SK-N-SH (cell line): ENCODE results near the gene ZNF384. TPM values are rescaled to one million over a fixed set of nuclear protein-coding genes. Genes with fewer than 3 reads are reported as not detected.

Experiments used
- CTCF ChIA-PET: fragments of 300-600, 350-600 bp; formaldehyde crosslinking; extraction: SDS; loops from one replicate; lab custom pipeline; 2021; lab: Yijun Ruan, JAX
- POLR2A ChIA-PET: fragments of 350-600 bp; sonication (Branson Sonifier 250); formaldehyde crosslinking; extraction: SDS; loops from one replicate; lab custom pipeline; 2020; ENCODE audit warnings: antibody characterized with exemption, inconsistent platforms; lab: Yijun Ruan, JAX
- DNase-seq: peaks from one replicate; pipeline ENCODE4 v3.0.0; 2012
- H2AFZ ChIP-seq: fragments of 200-600 bp; sonication (generic); 2 replicates; pipeline ENCODE4 v1.8.1; 2016; ENCODE audit warnings: antibody characterized with exemption, mild to moderate bottlenecking, low read depth
- H3F3A ChIP-seq: fragments of 200-600 bp; sonication (generic); replicated peaks from 2 replicates; pipeline ENCODE3; 2016; ENCODE audit warnings: antibody characterized with exemption, mild to moderate bottlenecking; ENCODE audit not compliant: insufficient read depth
- H3K27ac ChIP-seq, 2 experiments: fragments of 200-500 bp in 1 of 2; fragments of 200-600 bp in 1 of 2; sonication (Bioruptor generic) in 1 of 2; sonication (generic), shearing (Covaris generic) in 1 of 2; 2 replicates each; pipeline versions ENCODE4 v1.5.1 to v1.6.1; 2014 to 2016; ENCODE audit warnings: low read depth in 2 of 2, inconsistent platforms in 1 of 2, low read length in 1 of 2, mild to moderate bottlenecking in 1 of 2, mixed read lengths in 1 of 2
- H3K27me3 ChIP-seq: fragments of 200-600 bp; sonication (generic), shearing (Covaris generic); 2 replicates; pipeline ENCODE4 v1.6.1; 2016; ENCODE audit warnings: mixed run types; ENCODE audit not compliant: insufficient read depth
- H3K36me3 ChIP-seq, 2 experiments: fragments of 200-500 bp in 1 of 2; fragments of 200-600 bp in 1 of 2; sonication (Bioruptor generic) in 1 of 2; sonication (generic) in 1 of 2; replicated peaks in 1 of 2; 2 replicates each; pipeline versions ENCODE3 to v1.5.1; 2014 to 2016; ENCODE audit warnings: low read length in 1 of 2, mild to moderate bottlenecking in 1 of 2; ENCODE audit not compliant: insufficient read depth in 2 of 2, control insufficient read depth in 1 of 2
- H3K4me1 ChIP-seq, 2 experiments: fragments of 200-500 bp in 1 of 2; fragments of 200-600 bp in 1 of 2; sonication (Bioruptor generic) in 1 of 2; sonication (generic), shearing (Covaris generic) in 1 of 2; 2 replicates each; pipeline versions ENCODE4 v1.5.1 to v1.6.1; 2014 to 2016; ENCODE audit warnings: low read depth in 1 of 2, low read length in 1 of 2, mixed run types in 1 of 2; ENCODE audit not compliant: insufficient read depth in 2 of 2, control insufficient read depth in 1 of 2
- H3K4me2 ChIP-seq: fragments of 200-600 bp; sonication (generic), shearing (Covaris generic); 2 replicates; pipeline ENCODE4 v1.6.1; 2017; ENCODE audit warnings: mixed run types
- H3K4me3 ChIP-seq, 2 experiments: fragments of 200-500 bp in 1 of 2; fragments of 200-600 bp in 1 of 2; sonication (Bioruptor generic) in 1 of 2; sonication (generic), shearing (Covaris generic) in 1 of 2; 2 replicates each; pipeline versions ENCODE4 v1.5.1 to v1.8.1; 2014 to 2016; ENCODE audit warnings: low read depth in 2 of 2, inconsistent platforms in 1 of 2, low read length in 1 of 2, mild to moderate bottlenecking in 1 of 2, mixed read lengths in 1 of 2, moderate library complexity in 1 of 2
- H3K79me2 ChIP-seq: fragments of 200-600 bp; sonication (generic); 2 replicates; pipeline ENCODE4 v1.8.1; 2017; ENCODE audit warnings: mild to moderate bottlenecking; ENCODE audit not compliant: insufficient read depth
- H3K9ac ChIP-seq: fragments of 200-600 bp; sonication (generic); 2 replicates; pipeline ENCODE4 v1.6.1; 2017; ENCODE audit warnings: mixed run types
- H3K9me2 ChIP-seq: fragments of 200-600 bp; sonication (generic); 2 replicates; pipeline ENCODE4 v1.6.1; 2017; ENCODE audit warnings: mixed run types
- H3K9me3 ChIP-seq: fragments of 200-600 bp; sonication (generic); 2 replicates; pipeline ENCODE4 v1.6.1; 2017; ENCODE audit warnings: mixed run types, mild to moderate bottlenecking, moderate library complexity
- H4K20me1 ChIP-seq: fragments of 200-600 bp; sonication (generic); 2 replicates; pipeline ENCODE4 v1.6.1; 2017; ENCODE audit warnings: mild to moderate bottlenecking, mixed run types; ENCODE audit not compliant: insufficient read depth
- CHD2 ChIP-seq: fragments of 150-350 bp; IDR thresholded peaks from 2 replicates; pipeline ENCODE4 v1.6.1; 2018; ENCODE audit warnings: low read length; ENCODE audit not compliant: partially characterized antibody
- FOSL2 ChIP-seq: IDR thresholded peaks from 2 replicates; pipeline ENCODE4 v1.4.0; 2012; ENCODE audit warnings: low read depth, mild to moderate bottlenecking, moderate library complexity, borderline replicate concordance
- JUND ChIP-seq: IDR thresholded peaks from 2 replicates; pipeline ENCODE4 v1.4.0; 2012
- MXI1 ChIP-seq: IDR thresholded peaks from 2 replicates; pipeline ENCODE4 v1.6.1; 2012; ENCODE audit warnings: mild to moderate bottlenecking, low read depth, low read length, improper control_type of control experiment
- RXRA ChIP-seq: IDR thresholded peaks from 2 replicates; pipeline ENCODE4 v1.4.0; 2012; ENCODE audit warnings: low read depth, mild to moderate bottlenecking, borderline replicate concordance
- SIN3A ChIP-seq: IDR thresholded peaks from 2 replicates; pipeline ENCODE4 v1.6.1; 2012; ENCODE audit warnings: low read depth, mild to moderate bottlenecking, low read length, moderate library complexity, borderline replicate concordance
- TAF1 ChIP-seq: IDR thresholded peaks from 2 replicates; pipeline ENCODE4 v1.6.1; 2012; ENCODE audit warnings: low read depth, mild to moderate bottlenecking, low read length, moderate library complexity, borderline replicate concordance
- ZBTB33 ChIP-seq: IDR thresholded peaks from 2 replicates; pipeline ENCODE4 v1.4.0; 2012; ENCODE audit warnings: low read depth, borderline replicate concordance
- WGBS: methylation state at CpG from one replicate; pipeline ENCODE4 v1.1.6; 2017; ENCODE audit warnings: low lambda C conversion rate; 5-methylcytosine and 5-hydroxymethylcytosine counted together
- polyA plus RNA-seq, 3 experiments: library from polyadenylated mRNA; depleted of rRNA; stranded (reverse); fragments of >200 nt; gene quantifications; 2 replicates each; pipeline ENCODE4 v1.2.3, GENCODE V29; 2012

Gene ZNF384
- polyA plus RNA-seq, 1 of the 3 experiments (the other 2 are of a cell fraction) = 64.9 TPM

DNA sequence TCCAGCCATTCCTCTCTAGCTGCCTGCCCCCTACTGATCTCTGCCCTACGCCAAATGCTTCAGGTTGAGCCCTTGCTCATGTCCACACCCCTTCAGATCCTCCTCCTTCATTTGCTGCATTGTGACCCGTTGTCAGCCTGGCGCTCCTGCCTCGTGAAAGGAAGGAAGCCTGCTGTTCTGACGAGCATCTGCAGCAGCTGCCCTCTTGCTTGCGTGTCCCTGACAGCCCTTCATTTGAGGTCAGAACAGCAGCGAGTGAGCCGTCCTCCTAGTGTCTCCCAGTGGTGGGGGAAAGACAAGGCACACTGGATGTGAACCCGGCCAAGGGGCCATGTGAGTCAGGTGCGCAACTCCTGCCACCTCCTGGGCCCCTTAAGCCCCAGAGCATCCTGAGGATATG, 14.5 kb upstream of the ZNF384 start:
- ChIA-PET POLR2A (no interaction called here), CTCF (no interaction called here)
- no peak overlapping the region for H3K4me2 ChIP-seq

DNA sequence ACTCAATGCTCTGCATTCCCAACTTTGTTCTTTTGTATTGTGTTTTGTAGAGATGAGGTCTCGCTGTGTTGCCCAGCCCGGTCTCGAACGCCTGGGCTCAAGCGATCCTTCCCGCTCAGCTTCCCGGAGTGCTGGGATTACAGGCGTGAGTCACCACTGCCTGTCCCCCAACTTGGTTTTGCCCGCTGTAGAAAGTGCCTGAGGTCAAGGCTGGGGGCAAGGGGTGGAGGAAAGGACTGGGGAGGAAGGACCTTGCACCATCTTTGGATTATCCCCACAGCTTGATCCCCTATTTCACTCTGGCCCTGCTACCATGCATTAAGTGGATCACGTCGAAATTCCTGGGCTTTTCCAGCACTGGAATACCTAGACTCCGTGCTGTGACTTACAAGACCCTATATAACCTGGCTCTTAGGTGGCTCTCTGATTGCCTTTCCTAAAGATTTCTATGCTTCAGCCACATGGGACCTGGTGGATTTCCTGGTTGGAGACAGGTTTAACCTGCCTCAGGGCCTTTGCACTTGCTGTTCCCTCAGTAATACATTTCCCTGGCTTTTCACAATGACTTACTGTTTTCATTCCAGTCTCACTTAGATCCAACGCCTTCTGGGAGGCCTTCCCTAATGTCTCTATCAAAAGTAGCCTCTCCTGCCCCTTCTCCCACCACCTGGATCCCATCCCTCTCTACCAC, 12.0 kb upstream of the ZNF384 start:
- Histone ChIP-seq H3K9me3 (no peaks in the 10 kb centered on the region), H3K4me1 (peaks cover 6 to 13% of the 10 kb centered on the region in 2 experiments; a peak in 2 of 4 replicates), H2AFZ (peak overlapping the region; percentile 76), H4K20me1 (no peaks in the 10 kb centered on the region), H3K4me2 (peak overlapping the region; percentile 98), H3F3A (peaks cover 12% of the 10 kb centered on the region), H3K36me3 (peaks cover 0 to 11% of the 10 kb centered on the region in 2 experiments), H3K9ac (peak overlapping the region; percentile 62), H3K27me3 (no peaks in the 10 kb centered on the region), H3K4me3 (peak overlapping the region; percentile 74 to 80), H3K9me2 (no peaks in the 10 kb centered on the region), H3K79me2 (peaks cover 11% of the 10 kb centered on the region), H3K27ac (peak overlapping the region in 1 of 2 experiments; percentile 61; a peak in 1 of 4 replicates)
- no peak for TF ChIP-seq SIN3A
- no peak for TF ChIP-seq JUND
- TF ChIP-seq FOSL2 = 0 out of 2 replicates have a peak, but pooled peaks have one; percentile 8
- no peak for DNase-seq
- ChIA-PET CTCF (interaction anchor here (0.6 kb wide), 1 partner anchor 105 kb away, joined by 3 read pairs; no protein-coding TSS in a partner anchor), POLR2A (interaction anchor here (0.7 to 1.1 kb wide), 2 partner anchors 12 to 23 kb away, joined by 3 read pairs; partner anchors contain the start of genes COPS7A and ZNF384)
- 58% methylated on average over 11 of the region's 13 CpGs for WGBS

More for the DNA sequence above, 14.5 kb upstream of the ZNF384 start:
- no peaks in the 10 kb centered on the region for H3K36me3 ChIP-seq
- H4K20me1 ChIP-seq = no peaks in the 10 kb centered on the region
- H3K9me2 ChIP-seq = no peaks in the 10 kb centered on the region
- H3K4me3 ChIP-seq = no peak overlapping the region
- 56% methylated on average over 7 of the region's 10 CpGs for WGBS
- no peak overlapping the region for H3K9ac ChIP-seq
- H3K27ac ChIP-seq = no peak overlapping the region
- peaks cover 9% of the 10 kb centered on the region for H3F3A ChIP-seq
- no peak for DNase-seq
- no peak overlapping the region for H2AFZ ChIP-seq
- H3K27me3 ChIP-seq = no peaks in the 10 kb centered on the region
- no peaks in the 10 kb centered on the region for H3K9me3 ChIP-seq
- H3K4me1 ChIP-seq = peaks cover 6 to 7% of the 10 kb centered on the region in 2 experiments; a peak in 2 of 4 replicates
- TF ChIP-seq TAF1 (no peak), MXI1 (no peak), CHD2 (no peak), ZBTB33 (no peak), RXRA (no peak)
- H3K79me2 ChIP-seq = peaks cover 11% of the 10 kb centered on the region
